GM21447 (cell line): ENCODE data around the gene PI4KA.
A peak's percentile ranks its signal among the peaks of the same experiment; 100 is the strongest.
"Not testable (repeated sequence)": the region's sequence is repeated elsewhere in the genome, so short reads cannot be mapped to it uniquely, and the experiment has no call there.

Experiments
- ATAC-seq: cut with Tn5 transposase; IDR thresholded peaks from one replicate; pipeline ENCODE4 v1.9.1; 2021; ENCODE audit not compliant: unreplicated experiment

PI4KA gene

GRCh38 chr22:20752104-20752741, 106.4 kb downstream of the PI4KA start:
- no peak for ATAC-seq

GRCh38 chr22:20751185-20751851, 107.3 kb downstream of the PI4KA start:
- ATAC-seq = no peak

- ATAC-seq = peak; percentile 39
Observed at GRCh38 chr22:20750461-20751184, 108.0 kb downstream of the PI4KA start.

DNA sequence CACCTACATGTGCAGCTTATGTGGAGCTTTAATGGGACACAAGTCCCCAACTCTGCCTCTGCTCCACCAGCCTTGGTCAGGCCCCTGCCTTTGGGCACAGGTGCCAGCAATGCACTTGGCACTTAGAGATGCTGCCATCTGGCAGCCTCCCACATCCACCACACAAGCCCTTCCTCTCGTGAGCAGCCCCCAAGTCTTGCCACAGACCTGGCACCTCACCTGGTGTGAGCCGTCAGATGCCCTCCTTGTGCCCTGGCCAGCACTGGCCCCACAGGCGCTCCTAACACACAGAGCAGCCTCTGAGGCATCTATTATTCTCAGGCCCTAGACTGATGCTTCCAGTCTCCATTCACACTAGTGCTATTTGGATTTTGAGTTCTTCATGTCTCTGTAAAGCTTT, 109.2 kb downstream of the PI4KA start:
- ATAC-seq = no peak

DNA sequence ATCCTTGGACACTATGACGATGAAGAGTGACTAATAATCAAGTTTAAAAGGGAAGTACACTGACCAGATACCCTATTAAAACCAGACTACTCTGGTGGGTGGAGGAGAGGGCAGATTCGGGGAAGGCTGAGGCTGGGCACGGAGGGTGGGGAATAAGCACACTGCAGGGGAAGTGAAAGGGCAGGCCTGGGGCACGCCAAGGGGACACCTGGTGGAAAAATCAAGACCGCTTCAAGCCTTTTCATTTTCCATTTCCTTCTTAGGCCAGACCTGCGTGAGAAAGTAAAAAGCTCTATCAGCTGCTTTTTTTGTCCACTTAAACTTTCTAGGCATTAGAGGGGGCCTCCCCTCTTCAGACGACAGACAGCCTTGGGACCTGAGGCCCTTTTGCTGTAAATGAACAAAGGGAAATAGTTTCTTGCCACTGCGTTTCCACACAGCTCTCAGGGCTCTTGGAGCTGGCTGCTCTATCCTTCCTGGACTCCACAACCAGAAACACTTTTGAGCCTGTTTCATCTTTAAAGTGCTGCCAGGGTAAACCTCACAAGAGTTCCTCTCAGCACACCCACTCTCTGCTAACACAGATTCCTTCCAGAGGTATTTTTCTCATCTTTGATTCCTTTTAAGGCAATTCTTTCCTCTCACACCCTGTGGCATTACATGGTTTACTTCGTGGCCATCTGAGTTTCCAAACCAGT, 109.7 kb downstream of the PI4KA start:
- ATAC-seq = peak; percentile 72

- ATAC-seq = no peak
Observed at GRCh38 chr22:20748082-20748481, 110.5 kb downstream of the PI4KA start.

- ATAC-seq = no peak
Observed at GRCh38 chr22:20747223-20747622, 111.4 kb downstream of the PI4KA start.

GRCh38 chr22:20746431-20747189, 112.0 kb downstream of the PI4KA start:
- no peak for ATAC-seq

GRCh38 chr22:20745119-20745518, 113.5 kb downstream of the PI4KA start:
- no peak for ATAC-seq

DNA sequence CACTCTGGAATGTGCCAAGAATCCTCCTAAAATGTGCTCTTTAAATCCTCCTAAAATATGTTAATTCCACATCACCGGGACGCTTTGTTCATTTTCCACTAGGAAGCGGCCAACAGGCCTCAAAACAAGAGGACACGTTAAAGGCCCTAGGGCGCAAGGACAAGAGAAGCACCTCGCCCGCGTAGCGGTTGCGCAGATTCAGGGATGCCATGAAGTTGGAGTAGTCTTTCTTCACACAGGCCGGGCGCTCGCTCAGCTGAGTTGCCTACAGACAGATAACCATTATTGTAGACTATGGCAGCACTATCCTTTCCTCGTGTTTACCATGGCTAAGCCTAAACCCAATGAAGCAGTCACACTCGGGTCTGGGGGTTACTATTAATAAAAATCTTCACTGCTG, 114.2 kb downstream of the PI4KA start:
- no peak for ATAC-seq

DNA sequence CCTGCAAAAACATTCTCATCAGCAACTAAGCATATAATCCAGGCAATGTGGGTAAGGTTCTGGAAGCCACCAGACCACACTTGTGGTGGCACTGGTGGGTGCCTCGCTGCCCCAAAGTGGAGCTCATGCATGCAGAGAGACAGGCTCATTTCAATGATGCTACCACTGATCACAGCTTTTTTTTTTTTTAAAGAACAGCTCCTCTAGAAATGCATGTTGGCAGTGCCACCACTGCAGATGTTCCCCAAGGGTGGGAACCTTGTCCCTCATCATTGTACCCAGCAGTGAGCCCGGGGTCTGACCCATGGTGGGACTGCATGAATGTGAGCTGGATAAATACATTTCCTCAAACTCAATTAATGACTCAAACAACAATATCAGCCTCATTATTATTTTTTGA, 115.8 kb downstream of the PI4KA start:
- no peak for ATAC-seq

GRCh38 chr22:20741634-20742581, 116.7 kb downstream of the PI4KA start:
- ATAC-seq = no peak

DNA sequence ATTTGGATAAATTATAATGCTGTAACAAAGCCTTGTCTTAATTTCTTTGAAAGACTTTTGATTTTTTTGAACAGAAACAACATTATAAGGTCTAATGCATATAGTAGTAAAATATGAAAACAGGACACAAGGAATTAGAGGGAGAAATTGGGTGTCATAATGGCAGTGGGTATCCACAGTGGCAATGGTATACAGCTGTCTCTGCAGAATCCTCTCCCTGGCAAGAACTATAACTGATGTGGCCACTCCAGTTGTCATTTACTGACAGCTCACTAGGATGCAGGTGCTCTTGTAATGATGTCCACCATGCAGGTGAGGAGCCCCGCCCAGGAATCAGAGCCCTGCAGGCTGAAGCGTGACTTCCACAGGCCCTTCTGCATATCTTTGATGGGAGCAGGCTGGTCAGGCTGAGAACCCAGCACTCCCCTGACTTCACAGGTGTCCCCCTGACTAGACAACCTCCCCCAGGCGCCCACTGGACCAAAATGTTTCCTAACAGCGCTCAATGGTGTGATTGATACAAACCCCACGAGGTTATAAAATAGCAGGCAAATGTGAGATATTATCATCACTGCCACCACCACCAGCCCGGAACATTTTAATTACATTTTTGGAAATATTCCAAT, 117.5 kb downstream of the PI4KA start:
- no peak for ATAC-seq

- ATAC-seq = no peak
Observed at GRCh38 chr22:20740222-20740951, 118.2 kb downstream of the PI4KA start.

DNA sequence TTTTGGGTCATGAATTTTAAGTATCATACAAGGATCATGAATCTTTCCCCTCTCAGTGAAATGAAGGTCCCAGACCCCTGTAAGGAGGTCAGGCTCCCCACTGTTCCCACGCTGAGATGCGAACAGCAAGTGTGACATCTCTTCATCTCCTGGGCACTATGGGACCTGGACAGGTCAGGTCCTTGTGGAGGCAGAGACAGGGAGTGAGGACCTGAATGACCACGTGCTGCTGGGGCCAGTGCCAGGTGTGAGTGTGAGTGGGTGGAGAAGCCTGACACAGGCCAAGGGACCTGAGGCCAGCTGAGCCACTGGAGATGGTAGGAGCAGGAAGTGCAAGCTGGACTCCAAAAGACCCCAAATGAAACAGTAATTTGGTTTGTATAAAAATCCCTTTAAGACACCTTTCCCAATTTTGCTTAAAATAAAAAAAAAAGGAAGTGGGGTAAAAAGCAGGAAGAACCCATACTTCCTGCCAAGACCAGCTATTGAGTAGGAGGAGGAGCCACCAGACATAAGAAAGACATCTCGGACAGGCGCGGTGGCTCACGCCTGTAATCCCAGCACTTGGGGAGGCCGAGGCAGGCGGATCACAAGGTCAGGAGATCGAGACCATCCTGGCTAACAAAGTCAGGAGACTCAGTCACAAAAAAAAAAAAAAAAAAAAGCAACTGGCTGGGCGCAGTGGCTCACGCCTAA, 120.1 kb downstream of the PI4KA start:
- ATAC-seq = no peak

DNA sequence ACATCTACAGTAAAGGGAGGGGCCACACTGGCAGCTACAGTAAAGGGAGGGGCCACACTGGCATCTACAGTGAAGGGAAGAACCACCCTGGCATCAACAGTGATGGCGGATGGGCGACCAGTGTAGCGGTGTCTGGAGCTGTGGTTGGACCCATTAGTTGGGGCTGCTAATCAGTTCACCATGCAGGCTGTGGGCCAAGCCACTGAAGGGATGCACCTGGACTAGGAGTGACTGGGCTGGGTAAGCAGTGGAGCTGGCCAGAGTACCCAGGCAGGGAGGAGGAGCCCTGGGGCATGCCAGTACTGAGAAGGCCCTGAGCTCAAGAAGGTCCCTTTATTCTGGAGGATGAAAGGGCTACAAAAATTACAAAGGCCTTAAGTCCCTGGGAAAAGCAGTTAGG, 121.7 kb downstream of the PI4KA start:
- ATAC-seq = not testable (repeated sequence)

DNA sequence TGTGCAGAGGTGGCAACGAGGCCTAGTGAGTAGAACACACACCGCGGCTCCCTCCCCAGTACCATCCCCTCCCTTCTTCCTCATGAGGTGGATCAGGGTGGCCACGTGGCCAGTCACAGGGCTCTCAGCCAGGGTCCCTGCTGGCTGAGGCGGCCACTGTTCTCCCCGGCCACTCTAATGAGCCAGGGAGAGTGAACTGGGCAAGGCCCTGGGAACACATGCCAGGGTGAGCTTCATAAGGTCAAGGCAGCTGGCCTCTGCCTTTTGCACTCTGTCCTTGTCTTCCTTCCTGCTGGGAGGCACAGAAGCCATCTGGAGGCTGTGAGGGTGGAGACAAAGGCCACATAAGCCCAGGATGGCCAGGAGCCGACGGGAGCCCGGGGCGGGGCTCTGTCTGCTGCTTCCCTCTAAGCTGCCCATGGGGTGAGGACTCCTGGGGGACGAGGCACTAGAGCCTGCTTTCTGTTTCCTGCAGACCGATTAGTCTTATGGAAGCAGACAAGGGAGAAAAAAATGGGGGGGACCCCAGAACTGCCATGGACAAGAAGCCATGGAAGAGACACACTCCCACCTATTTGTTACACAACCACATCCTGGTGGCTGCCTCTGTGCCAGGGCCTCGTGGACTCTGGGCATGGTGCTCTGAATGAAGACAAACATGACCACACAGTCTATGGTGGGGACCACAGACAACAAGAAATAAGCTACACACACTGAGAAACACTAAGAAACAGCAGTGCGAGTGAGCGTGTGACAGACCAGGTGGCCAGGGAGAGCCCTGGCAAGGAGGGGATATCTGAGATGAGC, 123.1 kb downstream of the PI4KA start:
- ATAC-seq = not testable (repeated sequence)
